Suprapubic skin (tissue), 4 donors: ENCODE data around the gene PARN. TPM values are rescaled to one million over a fixed set of nuclear protein-coding genes. Genes with fewer than 3 reads are reported as not detected.

ENCODE experiments used
- DNase-seq, 2 donors: peaks; one replicate each; pipeline ENCODE4 v3.0.0-alpha.2; 2019; ENCODE audit warnings: low spot score in 2 of 2
- H3K27ac ChIP-seq: fragments of 200-600 bp; sonication (generic); one replicate; pipeline ENCODE4 v1.5.1; 2019
- H3K27me3 ChIP-seq: fragments of 200-600 bp; sonication (generic); one replicate; pipeline ENCODE4 v1.5.1; 2019
- H3K36me3 ChIP-seq: fragments of 200-600 bp; sonication (generic); one replicate; pipeline ENCODE4 v1.5.1; 2019
- H3K4me1 ChIP-seq: fragments of 200-600 bp; sonication (generic); one replicate; pipeline ENCODE4 v1.5.1; 2019
- H3K4me3 ChIP-seq: fragments of 200-600 bp; sonication (generic); one replicate; pipeline ENCODE4 v1.5.1; 2019; ENCODE audit warnings: mild to moderate bottlenecking
- H3K9me3 ChIP-seq: fragments of 200-600 bp; sonication (generic); one replicate; pipeline ENCODE4 v1.5.1; 2019
- EP300 ChIP-seq: sonication (generic); formaldehyde crosslinking; IDR thresholded peaks from one replicate; pipeline ENCODE4 v1.6.1; 2017; ENCODE audit warnings: antibody characterized with exemption
- POLR2A ChIP-seq, 2 donors: fragments of 450-650 bp; IDR thresholded peaks; one replicate each; pipeline ENCODE4 v1.6.1; 2017; ENCODE audit warnings: antibody characterized with exemption in 2 of 2, mild to moderate bottlenecking in 2 of 2, moderate library complexity in 2 of 2
- POLR2AphosphoS5 ChIP-seq, 3 donors: sonication (generic); formaldehyde crosslinking; IDR thresholded peaks; one replicate each; pipeline ENCODE4 v1.6.1; 2017; ENCODE audit warnings: antibody characterized with exemption in 3 of 3
- WGBS: methylation state at CpG from one replicate; pipeline ENCODE4 v1.1.5; 2018; 5-methylcytosine and 5-hydroxymethylcytosine counted together
- total RNA-seq, 4 donors: library from RNA; depleted of rRNA; stranded (reverse); fragments of >200 nt; gene quantifications; one replicate each; pipeline ENCODE4 v1.1.0, GENCODE V29; 2016
- TF ChIP-seq, protein P1 (sequence below), 2 donors: fragments of 200-600 bp in 1 of 2; fragments of 450-650 bp in 1 of 2; sonication (generic) in 1 of 2; IDR thresholded peaks; one replicate each; pipeline ENCODE4 v1.5.1; 2016 to 2019; ENCODE audit warnings: antibody characterized with exemption in 2 of 2, mild to moderate bottlenecking in 1 of 2, moderate library complexity in 1 of 2

PARN gene
- total RNA-seq, 4 donors from 2014 or later: 33.7 to 44.6 (median 37.1) TPM

DNA sequence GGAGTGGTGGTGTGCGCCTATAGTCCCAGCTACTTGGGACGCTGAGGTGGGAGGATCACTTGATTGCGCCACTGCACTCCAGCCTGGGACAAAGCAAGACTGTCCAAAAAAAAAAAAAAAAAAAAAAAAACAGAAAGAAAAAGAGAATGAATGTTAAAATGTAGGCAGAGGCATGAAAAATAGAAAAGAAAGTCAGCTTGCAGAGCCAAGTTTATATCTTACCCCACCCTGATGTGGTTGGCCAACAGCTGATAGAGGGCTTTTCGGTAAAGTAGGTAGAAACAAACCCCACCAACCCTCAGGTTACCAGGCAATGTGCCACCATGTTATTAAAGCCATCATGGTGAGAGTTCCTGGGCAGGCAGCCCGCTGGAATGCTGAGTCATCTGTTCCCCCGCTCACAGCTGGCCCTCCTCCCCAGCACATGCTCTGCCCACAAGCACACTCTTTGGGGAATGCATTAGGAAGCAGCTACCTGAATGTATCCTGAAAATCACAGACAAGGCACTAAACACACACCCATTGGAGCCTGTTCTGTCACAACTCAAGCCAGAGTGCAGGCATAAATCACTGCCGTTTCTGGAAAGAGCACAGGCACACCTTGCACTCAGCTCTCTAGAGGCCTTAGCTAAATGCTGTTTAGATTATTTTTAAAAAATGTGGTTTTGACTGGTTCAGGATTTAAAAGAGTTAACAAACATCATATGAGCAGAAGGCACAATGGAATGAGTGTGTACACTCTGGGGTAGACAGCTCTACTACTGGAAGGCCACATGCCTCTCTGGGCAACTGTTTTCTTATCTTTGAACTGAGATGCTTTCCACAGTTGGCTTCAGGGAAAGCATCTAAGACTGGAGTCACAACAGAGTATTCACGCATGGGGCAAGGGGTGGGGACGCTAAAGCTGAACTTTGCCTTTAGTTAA lies 128.5 kb downstream of the PARN start:
- WGBS: 16% methylated on average over 9 of the region's 9 CpGs
- peak; percentile 89 to 90 for DNase-seq
- Histone ChIP-seq H3K36me3 (no peaks in the 10 kb centered on the region), H3K4me1 (peaks cover 70% of the 10 kb centered on the region), H3K27ac (peak overlapping the region; percentile 75), H3K27me3 (no peaks in the 10 kb centered on the region), H3K4me3 (no peak overlapping the region), H3K9me3 (no peaks in the 10 kb centered on the region)
- TF ChIP-seq POLR2AphosphoS5 (IDR thresholded peaks at IDR 0.05): peak in 2 of 3 donors; percentile 55 to 66
- TF ChIP-seq, protein P1, sequence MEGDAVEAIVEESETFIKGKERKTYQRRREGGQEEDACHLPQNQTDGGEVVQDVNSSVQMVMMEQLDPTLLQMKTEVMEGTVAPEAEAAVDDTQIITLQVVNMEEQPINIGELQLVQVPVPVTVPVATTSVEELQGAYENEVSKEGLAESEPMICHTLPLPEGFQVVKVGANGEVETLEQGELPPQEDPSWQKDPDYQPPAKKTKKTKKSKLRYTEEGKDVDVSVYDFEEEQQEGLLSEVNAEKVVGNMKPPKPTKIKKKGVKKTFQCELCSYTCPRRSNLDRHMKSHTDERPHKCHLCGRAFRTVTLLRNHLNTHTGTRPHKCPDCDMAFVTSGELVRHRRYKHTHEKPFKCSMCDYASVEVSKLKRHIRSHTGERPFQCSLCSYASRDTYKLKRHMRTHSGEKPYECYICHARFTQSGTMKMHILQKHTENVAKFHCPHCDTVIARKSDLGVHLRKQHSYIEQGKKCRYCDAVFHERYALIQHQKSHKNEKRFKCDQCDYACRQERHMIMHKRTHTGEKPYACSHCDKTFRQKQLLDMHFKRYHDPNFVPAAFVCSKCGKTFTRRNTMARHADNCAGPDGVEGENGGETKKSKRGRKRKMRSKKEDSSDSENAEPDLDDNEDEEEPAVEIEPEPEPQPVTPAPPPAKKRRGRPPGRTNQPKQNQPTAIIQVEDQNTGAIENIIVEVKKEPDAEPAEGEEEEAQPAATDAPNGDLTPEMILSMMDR (IDR thresholded peaks at IDR 0.05): no peak

DNA sequence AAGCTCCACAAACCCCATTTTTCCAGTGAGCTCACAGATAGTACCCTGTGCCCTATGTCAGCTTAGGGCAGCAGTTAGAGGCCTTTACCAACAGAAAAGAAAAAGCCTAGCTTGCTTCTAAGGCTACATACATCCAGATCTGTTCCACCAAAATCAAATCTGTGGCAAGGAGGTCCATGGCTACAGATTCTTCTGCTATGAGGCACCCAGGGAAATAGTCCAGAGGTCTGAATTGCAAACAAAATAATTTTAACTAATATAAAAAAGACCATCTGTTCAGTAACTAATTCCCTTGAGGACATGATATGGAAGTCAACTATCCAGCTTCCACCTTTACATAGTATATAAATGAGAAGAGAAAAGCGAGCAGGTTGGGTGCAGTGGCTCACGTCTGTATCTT lies 129.3 kb downstream of the PARN start:
- H3K36me3 ChIP-seq: no peaks in the 10 kb centered on the region
- H3K27me3 ChIP-seq: no peaks in the 10 kb centered on the region
- 72% methylated on average over 2 of the region's 2 CpGs for WGBS
- TF ChIP-seq EP300 (no peak), POLR2AphosphoS5 (IDR thresholded peaks at IDR 0.05) (no peak), POLR2A (IDR thresholded peaks at IDR 0.05) (no peak)
- TF ChIP-seq, protein P1 (IDR thresholded peaks at IDR 0.05): no peak
- no peak for DNase-seq
- H3K4me3 ChIP-seq: no peak overlapping the region
- H3K4me1 ChIP-seq: peaks cover 71% of the 10 kb centered on the region
- H3K9me3 ChIP-seq: no peaks in the 10 kb centered on the region
- H3K27ac ChIP-seq: peak overlapping the region; percentile 75

DNA sequence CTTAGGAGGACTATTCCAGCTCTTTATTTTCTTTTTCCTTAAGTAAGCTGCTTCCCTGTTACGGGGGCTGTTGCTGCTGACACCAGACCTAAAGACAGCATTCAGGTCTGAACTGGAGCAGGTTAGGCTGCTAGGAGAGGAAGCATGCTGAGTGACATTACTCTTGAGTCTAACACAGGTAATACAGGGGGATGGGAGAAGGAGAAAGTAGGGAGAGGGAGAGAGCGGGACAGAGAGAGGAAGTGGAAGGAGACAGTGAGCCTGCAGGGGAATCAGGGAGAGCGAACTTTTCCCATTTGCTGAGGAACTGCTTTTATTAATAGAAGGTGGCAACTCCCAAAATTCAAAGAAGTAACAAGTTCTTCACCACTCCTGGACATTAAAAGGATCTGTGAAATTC lies 130.9 kb downstream of the PARN start:
- H3K36me3 ChIP-seq: peaks cover 4% of the 10 kb centered on the region
- peaks cover 71% of the 10 kb centered on the region for H3K4me1 ChIP-seq
- no peaks in the 10 kb centered on the region for H3K9me3 ChIP-seq
- WGBS: 65% methylated on average over 3 of the region's 3 CpGs
- H3K4me3 ChIP-seq: no peak overlapping the region
- no peaks in the 10 kb centered on the region for H3K27me3 ChIP-seq
- DNase-seq: no peak
- TF ChIP-seq POLR2AphosphoS5 (IDR thresholded peaks at IDR 0.05) (no peak), EP300 (no peak), POLR2A (IDR thresholded peaks at IDR 0.05) (no peak)
- TF ChIP-seq, protein P1 (IDR thresholded peaks at IDR 0.05): no peak
- no peak overlapping the region for H3K27ac ChIP-seq

DNA sequence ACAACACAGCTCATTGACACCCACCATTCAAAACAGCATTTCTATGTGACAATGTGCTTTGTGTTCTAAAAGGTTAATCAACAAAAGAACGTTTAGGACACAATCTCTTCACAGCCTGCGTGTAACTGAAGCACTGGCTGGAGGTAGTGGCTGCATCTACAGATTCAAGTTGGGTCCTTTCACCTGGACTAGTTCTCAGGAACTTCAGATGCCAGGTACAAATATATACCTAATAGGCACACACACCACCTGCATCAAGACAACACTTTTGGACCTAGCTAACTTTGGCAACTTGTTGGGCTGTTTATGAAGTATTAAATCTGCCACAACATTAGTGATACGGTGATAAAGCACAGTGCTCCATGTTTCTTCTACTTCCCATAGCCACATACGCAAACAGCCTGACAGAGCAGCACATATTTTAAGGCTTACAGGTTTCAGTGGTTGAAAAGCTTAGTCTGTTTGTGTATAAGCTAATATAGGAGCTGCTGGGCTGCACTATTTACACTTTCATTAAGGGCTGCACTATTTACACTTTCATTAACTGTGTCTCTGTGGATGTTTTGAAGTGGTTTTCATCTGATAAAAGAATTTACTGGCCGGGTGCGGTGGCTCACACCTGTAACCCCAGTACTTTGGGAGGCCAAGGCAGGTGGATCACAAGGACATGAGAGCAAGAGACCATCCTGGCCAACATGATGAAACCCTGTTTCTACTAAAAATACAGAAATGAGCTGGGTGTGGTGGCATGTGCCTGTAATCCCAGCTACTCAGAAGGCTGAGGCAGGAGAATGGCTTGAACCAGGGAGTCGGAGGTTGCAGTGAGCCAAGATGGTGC lies 132.6 kb downstream of the PARN start:
- Histone ChIP-seq H3K4me3 (no peak overlapping the region), H3K27ac (no peak overlapping the region), H3K9me3 (no peaks in the 10 kb centered on the region), H3K27me3 (no peaks in the 10 kb centered on the region), H3K36me3 (peaks cover 4% of the 10 kb centered on the region), H3K4me1 (peaks cover 56% of the 10 kb centered on the region)
- TF ChIP-seq POLR2AphosphoS5 (IDR thresholded peaks at IDR 0.05): no peak
- TF ChIP-seq EP300: no peak
- TF ChIP-seq, protein P1 (IDR thresholded peaks at IDR 0.05): no peak
- TF ChIP-seq POLR2A (IDR thresholded peaks at IDR 0.05): no peak
- no peak for DNase-seq
- WGBS: 78% methylated on average over 7 of the region's 7 CpGs

DNA sequence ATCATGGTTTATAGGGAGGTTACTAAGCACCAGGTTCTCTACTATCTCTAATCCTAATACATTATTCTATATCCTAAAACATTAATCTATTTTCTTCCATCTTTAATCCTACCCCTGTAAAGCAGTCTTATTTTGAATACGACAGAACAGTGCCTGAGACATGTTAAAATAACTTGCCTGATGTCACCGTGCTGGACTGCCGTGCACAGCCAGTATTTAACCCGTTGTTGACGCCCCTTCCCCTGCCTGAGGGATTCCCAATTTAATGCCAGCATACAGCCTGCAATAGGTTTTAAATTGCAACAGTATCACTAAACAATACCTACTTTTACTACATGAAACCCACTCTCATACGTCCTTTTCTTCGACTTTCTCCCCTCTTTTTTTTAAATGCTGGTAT lies 133.3 kb downstream of the PARN start:
- 41% methylated on average over 7 of the region's 7 CpGs for WGBS
- Histone ChIP-seq H3K27ac (no peak overlapping the region), H3K4me1 (peaks cover 49% of the 10 kb centered on the region), H3K4me3 (no peak overlapping the region), H3K27me3 (no peaks in the 10 kb centered on the region), H3K36me3 (peaks cover 4% of the 10 kb centered on the region), H3K9me3 (no peaks in the 10 kb centered on the region)
- TF ChIP-seq POLR2AphosphoS5 (IDR thresholded peaks at IDR 0.05): no peak
- TF ChIP-seq POLR2A (IDR thresholded peaks at IDR 0.05): no peak
- TF ChIP-seq, protein P1 (IDR thresholded peaks at IDR 0.05): no peak
- TF ChIP-seq EP300: no peak
- DNase-seq: no peak
